ENCODE data around the gene CROCC2.

The CROCC2 gene

DNA sequence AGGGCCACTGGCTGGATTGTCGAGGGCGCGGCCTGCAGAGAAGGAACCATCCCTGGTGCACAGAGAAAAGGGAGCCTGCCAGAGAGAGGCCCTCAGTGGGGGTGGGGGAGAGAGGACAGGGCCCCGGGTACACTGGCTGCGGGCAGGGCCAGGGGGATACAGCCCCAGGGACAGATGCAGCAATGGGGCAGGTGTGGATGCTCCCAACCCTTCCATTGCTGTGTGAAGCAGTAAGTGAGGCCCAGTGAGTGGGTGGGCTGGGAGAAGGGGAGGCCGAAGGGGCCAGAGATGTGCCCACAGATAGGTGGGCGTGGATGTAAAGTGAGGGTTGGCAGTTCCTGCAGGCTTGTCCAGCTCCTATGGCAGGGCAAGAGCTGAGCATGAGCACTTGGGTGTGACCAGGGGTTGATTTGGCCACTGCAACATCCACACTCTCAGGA is 30.1 kb upstream of the CROCC2 start:
- no peak for DNase-seq

GRCh38 chr2:240876475-240877251 is 29.5 kb upstream of the CROCC2 start:
- DNase-seq = no peak

- no peak for DNase-seq
Observed at GRCh38 chr2:240877460-240878340, 28.4 kb upstream of the CROCC2 start.

DNA sequence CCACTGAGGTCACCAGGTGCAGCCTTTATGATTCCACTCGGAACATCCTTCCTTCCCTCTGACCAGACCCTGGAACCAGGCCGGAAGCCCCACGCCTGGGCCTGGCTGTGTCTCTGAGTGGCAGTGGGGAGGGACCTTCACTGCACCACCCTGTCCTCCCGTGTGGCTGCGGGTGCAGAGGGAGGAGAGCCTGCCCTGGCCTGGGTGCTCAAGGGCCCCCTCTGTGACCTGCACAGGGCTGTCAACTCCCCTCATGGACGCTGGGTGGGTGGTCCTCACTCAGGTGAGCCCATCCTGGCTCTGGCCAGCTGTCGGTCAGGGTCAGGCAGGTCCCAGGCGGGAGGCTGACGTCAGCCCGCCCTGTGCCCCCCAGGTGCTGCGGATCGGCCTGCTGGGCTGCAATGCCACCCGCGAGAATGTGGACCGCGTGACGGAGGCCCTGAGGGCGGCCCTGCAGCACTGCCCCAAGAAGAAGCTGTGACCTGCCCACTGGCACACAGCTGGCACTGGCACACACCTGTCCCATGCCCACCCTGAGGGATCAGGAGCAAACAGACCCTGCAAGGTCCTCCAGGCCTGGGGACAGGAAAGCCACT is 27.7 kb upstream of the CROCC2 start:
- DNase-seq = no peak

DNA sequence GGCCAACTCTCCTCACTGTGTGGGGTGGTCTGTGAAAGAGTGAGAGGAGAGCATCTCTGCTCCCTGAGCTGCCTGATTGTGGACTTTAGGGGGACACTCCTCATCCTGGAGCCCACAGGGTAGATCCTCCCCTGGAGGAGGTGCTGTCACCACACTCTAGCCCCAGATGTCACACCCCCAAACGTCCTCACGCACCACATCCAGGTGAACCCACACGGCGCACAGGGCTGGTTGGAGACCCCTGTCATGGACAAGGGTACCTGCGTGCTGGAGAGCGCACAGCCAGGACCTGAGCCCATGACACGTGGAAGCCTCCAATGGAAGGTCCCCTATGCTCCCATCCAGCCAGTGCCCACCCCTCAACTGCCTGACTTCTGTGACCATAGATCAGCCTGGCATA is 27.0 kb upstream of the CROCC2 start:
- DNase-seq = no peak

DNA sequence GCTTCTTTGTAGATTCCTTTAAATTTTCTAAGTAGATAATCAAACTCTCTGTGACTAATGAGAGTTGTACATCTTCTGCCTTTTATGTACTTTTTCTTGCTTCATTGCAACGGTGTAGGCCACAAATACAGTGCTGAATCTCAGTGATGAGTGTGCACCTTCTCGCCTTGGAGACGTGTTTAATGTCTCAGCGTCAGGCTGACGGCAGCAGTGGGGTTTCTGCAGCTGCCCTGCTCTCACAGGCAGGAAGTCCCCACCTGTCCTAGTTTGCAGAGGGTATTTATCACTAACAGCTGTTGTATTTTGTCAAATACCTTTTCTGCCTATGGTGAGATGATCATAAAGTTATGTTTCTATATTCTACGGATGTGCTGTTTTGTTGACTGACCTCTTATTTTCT is 24.2 kb upstream of the CROCC2 start:
- DNase-seq = no peak

DNA sequence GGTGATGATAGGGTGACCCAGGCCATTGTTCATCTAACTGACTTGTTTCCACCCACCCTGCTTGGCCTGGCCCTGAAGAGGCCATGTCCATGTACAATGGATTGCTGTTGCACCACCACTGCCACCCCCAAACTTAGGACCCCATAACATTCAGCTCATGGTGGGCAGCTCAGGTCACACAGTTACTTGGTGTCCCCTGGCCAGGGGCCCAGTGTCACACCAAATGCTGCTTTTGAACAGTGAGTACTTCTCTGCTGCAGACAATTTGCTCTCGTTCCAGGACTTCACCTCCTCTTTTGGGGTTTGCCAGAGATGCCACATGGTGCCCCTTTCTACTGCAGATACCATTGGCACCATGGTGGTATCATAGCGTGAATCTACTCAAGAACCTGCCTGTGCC is 21.9 kb upstream of the CROCC2 start:
- no peak for DNase-seq

DNA sequence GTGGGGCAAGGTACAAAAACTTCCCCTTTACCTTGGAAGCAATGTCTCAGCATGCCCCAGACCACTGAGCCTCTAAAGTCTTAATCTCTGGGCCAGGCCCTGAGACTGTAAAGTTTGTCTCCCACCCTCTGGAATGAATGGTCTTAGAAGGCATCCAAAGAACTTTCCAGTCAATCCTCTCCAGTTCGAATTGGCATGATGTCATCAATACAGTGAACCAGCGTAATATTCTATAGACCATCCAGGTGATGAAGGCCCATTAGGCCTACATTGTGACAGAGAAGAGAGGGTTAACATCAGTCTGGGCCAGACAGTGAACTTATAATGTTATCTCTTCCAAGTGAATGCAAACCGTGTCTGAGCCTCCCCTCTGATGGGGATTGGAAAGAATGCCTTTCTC is 21.4 kb upstream of the CROCC2 start:
- DNase-seq = no peak

DNA sequence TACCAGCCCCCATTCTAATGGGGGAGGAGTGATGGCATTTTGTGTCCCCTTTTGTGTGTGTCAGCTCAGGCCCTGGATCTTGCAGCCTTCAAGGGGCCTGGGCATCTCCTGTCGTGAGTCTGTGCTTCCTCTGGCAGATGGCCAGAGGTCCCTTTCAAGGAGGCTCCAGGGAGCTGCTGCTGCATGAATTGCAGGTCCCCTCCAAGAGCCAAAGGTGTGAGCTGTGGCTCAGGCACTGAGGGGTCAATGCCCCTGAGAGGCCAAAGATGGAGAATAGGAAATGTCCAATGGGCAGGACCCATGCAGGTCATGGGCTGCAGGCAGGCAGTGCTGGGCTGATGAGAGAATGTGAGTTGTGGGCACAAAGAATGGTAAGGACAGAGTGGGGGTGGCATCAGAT is 20.6 kb upstream of the CROCC2 start:
- no peak for DNase-seq

GRCh38 chr2:240886023-240886565 is 20.0 kb upstream of the CROCC2 start:
- no peak for DNase-seq

GRCh38 chr2:240886678-240887609 is 19.2 kb upstream of the CROCC2 start:
- DNase-seq = no peak

- no peak for DNase-seq
Observed at GRCh38 chr2:240887631-240888030, 18.5 kb upstream of the CROCC2 start.

- DNase-seq = no peak
Observed at GRCh38 chr2:240888130-240888889, 17.8 kb upstream of the CROCC2 start.

GRCh38 chr2:240888890-240889573 is 17.1 kb upstream of the CROCC2 start:
- DNase-seq = no peak

DNA sequence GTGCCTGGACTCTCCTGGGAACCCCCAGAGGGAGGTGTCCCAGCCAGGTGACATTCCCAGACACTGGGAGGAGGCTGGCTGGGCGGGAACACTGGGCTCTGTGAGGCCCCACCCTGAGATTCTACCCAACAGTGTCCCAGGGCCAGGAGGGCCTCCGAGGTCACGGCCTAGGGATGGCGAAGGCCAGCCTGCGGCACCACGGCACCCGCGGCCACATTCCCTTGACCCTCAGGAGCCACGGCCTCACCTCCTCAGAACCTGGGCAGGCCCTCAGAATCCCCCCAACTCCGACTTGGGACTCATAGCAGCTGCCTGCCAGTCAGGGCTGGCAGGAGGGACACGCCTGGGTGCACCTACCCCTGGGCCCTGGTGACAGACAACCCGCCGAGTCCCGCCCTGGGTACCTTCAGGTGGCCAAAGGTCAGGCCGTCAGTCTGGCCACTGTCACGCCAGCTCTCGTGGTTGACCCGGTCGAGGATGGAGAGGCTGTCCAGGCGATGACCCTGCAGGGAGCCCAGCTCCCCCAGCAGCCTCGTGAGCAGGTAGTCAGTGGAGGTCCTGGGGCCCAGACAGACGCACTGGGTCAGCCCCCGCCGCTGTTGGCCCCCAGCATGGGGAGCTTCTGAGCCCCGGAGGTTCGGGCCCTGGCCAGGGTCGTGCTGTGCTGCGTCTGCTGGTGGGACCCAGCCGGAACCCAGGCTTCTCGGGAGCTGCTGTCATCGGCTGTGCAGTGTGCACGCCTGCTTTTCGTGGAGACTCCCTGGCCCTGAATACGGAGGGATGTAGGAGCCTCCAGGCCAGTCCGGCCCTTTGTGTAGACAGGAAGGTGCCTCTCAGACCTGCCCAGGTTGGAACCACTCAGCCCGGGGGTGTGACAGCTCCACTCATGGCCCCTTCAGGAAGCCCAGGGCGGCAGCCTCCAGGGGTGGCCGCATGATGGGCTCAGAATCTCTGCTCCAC is 16.3 kb upstream of the CROCC2 start:
- DNase-seq = no peak

- no peak for DNase-seq
Observed at GRCh38 chr2:240890691-240891090, 15.4 kb upstream of the CROCC2 start.

DNA sequence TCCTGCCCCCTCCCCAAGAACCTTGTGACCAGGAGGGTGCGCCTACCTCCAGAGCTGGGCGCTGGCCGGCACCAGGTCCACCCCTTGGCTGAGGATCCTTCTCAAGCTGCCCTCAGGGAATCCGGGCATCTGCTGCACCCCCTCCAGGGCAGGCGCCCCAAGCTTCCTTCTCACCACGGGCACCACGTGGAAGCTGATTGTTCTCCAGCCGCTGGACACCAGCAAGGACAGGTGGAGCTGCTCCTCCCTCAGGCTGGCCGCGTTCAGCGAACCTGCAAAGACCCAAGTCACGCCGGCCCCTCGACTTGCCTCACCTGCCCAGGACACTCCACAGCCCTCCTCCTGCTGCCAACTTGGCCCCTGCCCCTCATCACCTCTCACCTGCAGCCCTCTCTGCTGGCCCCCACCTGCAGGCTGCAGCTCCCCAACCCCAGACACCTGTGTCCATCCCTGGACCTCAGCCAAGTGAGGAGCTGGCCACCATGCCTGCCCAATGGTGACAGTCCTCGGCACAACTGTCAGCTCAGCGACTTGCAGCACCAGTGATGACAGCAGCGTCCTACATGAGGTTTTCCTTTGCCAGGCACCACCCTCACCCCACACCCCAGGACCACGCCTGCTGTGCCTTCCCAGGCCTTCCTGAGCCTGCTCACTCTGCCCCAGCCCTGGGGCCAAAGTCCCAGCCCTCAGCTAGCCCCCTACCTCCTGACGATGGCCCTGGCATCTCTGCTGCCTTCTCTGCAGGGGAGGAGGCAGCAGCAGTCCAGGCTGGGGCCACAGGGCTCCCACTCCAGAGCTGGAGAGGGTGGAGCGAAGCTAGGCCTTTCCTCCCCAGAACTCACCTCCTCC is 14.4 kb upstream of the CROCC2 start:
- DNase-seq = no peak

- no peak for DNase-seq
Observed at GRCh38 chr2:240892356-240892755, 13.8 kb upstream of the CROCC2 start.

DNA sequence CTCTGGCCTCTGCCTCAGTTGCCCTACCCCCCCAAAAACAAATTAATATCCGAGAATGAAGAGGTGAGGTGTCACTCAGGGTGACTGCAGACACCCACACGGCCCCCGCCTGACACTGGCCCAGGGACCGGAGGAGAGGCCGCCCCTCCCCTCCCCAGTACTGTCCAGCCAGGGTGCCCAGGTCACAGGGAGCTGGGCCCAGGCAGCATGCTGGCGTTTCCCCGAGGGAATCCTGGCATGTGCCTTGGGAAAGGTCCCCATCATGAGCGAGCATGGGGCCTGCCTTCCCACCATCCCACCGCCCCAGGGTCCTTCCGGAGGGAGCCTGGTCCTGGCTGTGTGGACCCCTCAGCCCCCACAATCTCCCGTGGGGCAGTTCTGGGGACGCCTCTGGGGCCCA is 13.2 kb upstream of the CROCC2 start:
- DNase-seq = no peak

Measured in CD4-positive, alpha-beta T cell treated with Interleukin-6 for 4 hours (primary cell).